ENCODE measurements around the gene IL23R. TPM values are rescaled to one million over a fixed set of nuclear protein-coding genes. Genes with fewer than 3 reads are reported as not detected.

Gene IL23R
- total and polyA plus RNA-seq, 2 of the 13 experiments (the other 11 are each of a cell fraction or from before 2014, with no cell fraction given), result not detected

- no peak for TF ChIP-seq REST (IDR thresholded peaks at IDR 0.05; ENCODE audit: borderline replicate concordance in 1 of 2, low read depth in 1 of 2, low read length in 2 of 2)
- TF ChIP-seq STAG1 (CRISPR knock-in tag; IDR thresholded peaks at IDR 0.05), result no peak
- TF ChIP-seq ZIK1 (CRISPR knock-in tag; IDR thresholded peaks at IDR 0.05; ENCODE audit: borderline replicate concordance, low read depth), result no peak
- TF ChIP-seq SPEN (CRISPR knock-in tag; IDR thresholded peaks at IDR 0.05; ENCODE audit: low read depth), result no peak
- TF ChIP-seq MYC (CRISPR knock-in tag; IDR thresholded peaks at IDR 0.05; ENCODE audit: borderline replicate concordance), result no peak
- no peak for TF ChIP-seq ZNF3 (CRISPR knock-in tag; IDR thresholded peaks at IDR 0.05)
- no peak for TF ChIP-seq USF2 (IDR thresholded peaks at IDR 0.05; ENCODE audit: low read depth, low read length)
- no peak for TF ChIP-seq USF2 (CRISPR knock-in tag; IDR thresholded peaks at IDR 0.05; ENCODE audit: borderline replicate concordance)
- TF ChIP-seq MYNN (CRISPR knock-in tag; IDR thresholded peaks at IDR 0.05; ENCODE audit: low read depth), result no peak
Measured at GRCh38 chr1:67227196-67227595, 60.9 kb downstream of the IL23R start (continued).
